Measurements from ENCODE around the gene HOGA1.

The HOGA1 gene

GRCh38 chr10:97580421-97581367, 3.5 kb upstream of the HOGA1 start:
- no peak for DNase-seq (ENCODE audit: low read depth)

- no peak for DNase-seq (ENCODE audit: low read depth)
These were observed 2.0 kb upstream of the HOGA1 start for GRCh38 chr10:97582169-97582568.

- no peak for DNase-seq (ENCODE audit: low read depth)
These were observed 713 bp upstream of the HOGA1 start for GRCh38 chr10:97583476-97583875.

GRCh38 chr10:97584798-97585438, 729 bp downstream of the HOGA1 start:
- no peak for DNase-seq (ENCODE audit: low read depth)

DNA sequence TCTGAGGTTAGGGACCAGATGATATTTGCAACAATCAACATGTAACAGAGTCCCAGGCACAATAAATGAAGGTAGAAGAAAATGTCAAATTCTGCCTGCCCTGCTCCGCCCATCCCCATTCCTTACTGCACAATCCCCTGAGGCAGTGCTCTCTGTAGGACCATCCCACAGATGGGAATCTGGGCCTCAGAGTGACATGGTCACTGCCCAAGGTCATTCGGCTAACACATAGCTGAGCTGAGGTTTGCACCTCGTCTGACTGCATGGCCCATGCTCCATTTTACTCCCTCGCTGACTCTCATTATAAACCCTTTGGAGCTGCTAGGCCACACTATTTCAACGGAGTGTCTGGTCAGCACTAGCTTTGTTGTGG, 1.2 kb downstream of the HOGA1 start:
- no peak for DNase-seq (ENCODE audit: low read depth)

- DNase-seq (ENCODE audit: low read depth), result no peak
These were observed 3.0 kb downstream of the HOGA1 start for GRCh38 chr10:97587183-97587582.

DNA sequence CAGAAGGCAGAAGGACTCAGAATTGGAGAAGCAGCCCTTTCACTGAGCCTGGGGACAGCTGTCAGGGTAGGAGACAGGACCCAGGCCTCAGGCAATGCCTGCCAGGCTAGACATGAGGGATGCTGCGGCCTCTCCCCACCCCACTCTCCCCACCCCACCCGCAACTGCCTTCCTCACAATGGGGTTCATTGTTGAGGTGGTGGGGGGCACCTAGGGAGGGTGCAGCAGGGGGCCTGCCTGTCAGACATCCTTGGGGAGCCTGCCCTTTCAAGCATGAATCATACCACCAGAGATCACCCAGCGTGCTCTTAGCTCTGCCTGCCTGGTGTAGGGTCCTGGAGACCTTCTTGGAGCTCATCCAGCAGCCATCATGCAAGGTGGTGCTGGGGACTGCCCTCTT, 5.3 kb downstream of the HOGA1 start, which contains the start of gene C10orf62:
C10orf62 (plus strand) TSS at position 243 of the 400 bp plus-strand sequence. CDS start 177 bp downstream, outside the sequence.
- DNase-seq (ENCODE audit: low read depth), result no peak

DNA sequence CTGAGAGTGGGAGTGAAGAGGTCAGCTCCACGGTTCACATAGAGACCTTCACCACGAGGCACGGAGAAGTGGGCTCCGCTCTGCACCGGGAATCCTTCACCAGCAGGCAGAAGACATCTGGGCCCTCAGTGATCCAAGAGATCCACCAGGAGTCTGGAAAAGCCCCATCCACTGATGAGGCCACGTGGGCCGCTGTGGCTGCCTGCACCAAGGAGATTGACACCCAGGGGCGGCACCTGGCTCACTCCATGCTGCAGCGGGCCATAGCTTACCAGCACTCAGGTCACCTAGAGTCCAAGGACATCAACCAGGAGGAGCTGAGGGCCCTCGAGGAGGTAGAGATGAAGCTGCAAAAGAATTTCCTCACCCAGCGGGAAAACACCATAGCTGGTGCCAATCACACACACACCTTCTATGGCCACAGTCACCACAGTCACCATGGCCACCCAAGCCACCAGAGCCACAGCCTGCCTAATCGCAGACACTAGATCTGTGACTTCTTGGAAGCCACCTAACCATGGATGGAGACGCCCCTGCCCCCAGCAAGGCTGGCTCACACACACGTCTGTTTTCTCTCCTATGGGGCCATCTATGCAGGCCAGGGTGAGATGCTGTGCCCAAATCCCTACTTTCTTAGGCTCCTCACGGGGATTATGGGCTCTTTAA, 6.0 kb downstream of the HOGA1 start:
- DNase-seq (ENCODE audit: low read depth), result no peak

- DNase-seq (ENCODE audit: low read depth), result no peak
These were observed 6.7 kb downstream of the HOGA1 start for GRCh38 chr10:97590748-97591495.

- DNase-seq (ENCODE audit: low read depth), result no peak
These were observed 9.2 kb downstream of the HOGA1 start for GRCh38 chr10:97593421-97593820.

DNA sequence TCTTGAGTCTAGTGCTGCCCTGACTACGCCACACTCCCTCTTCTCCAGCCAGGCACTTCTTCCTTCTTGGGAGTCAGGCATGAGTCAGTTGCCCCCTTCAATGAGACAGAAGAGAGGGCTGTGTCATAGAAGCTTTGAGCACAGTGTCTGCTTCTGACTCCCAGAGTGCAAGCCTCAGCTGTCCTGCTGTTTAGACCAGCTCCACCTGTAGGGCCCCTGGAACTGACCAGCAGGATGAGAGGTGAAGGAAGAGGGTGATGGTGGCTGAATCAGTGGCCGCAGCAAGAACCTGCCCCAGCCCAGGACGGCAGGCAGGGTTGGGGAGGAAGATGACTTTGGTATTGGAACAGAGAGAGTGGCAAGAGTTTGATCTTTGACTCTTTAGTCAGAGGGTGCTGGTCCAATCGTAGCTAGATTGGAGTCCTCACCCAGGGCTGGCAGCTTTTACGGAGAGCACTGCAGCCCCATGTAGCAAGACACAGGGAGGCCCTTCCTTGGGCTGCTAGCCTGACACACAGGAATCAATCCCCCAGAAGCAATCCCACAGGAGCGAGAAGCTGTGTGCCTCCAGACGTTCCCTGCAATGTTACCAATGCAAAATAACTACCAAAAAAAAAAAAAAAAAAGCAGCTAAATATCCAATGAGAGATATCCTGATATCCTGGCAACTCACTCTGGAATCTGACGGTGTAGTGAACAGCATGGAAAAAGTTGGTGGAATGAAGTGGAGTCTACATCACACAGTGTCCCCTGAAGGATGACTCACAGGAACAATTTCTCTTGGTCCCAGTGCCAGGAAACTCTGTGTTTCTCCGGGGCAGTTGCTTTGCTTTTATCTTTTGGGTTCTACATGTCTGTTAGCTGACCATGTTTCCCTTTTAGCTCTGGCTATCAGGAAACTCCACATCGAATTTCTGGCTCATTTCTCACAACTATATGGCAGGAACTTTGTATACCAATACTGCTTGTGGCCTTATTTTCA, 12.2 kb downstream of the HOGA1 start:
- DNase-seq (ENCODE audit: low read depth), result no peak

DNA sequence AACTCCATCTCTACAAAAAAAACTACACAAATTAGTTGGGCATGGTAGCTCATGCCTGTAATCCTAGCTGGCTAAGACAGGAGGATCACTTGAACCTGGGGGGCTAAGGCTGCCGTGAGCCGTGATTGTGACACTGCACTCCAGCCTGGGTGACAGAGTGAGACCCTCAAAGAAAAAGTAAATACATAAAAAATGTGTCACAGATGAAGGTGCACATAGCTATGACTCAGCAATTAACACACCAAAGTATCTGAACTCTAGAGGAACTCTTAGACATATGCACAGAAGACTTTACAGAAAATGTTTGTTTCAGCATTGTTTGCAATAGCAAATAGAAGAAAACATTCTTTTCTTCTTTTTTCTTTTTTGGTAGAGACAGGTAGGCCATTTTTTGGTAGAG, 13.6 kb downstream of the HOGA1 start:
- DNase-seq (ENCODE audit: low read depth), result no peak

DNA sequence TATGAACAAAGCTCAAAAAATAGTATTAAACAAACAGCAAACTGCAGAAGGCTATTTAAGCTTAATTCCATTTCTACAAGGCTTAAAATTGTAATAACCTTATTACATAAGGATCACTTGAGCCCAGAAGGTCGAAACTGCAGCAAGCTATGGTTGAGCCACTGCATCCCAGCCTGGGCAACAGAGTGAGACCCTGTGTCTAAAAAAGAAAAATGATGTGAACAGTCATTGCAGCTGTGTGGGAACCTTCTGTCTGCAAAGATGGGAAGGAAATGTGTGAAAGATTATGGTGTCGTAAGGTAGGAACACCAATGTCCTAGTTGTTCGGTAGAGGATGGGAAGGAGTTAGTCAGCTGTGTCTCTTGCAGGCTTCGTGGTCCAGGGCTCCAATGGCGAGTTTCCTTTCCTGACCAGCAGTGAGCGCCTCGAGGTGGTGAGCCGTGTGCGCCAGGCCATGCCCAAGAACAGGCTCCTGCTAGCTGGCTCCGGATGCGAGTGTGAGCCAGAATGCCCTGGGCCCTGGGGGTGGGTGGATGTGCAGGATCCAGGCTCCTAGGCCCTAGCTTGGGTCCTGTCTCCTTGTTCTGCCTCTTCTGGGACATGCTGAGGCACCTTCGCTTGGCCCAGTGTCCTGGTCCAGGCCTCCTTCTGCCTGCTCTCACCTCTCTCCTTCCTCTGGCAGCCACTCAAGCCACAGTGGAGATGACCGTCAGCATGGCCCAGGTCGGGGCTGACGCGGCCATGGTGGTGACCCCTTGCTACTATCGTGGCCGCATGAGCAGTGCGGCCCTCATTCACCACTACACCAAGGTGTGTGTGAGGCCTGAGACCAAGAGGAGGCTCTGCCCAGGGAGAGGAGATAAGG, 14.4 kb downstream of the HOGA1 start:
- no peak for DNase-seq (ENCODE audit: low read depth)

DNA sequence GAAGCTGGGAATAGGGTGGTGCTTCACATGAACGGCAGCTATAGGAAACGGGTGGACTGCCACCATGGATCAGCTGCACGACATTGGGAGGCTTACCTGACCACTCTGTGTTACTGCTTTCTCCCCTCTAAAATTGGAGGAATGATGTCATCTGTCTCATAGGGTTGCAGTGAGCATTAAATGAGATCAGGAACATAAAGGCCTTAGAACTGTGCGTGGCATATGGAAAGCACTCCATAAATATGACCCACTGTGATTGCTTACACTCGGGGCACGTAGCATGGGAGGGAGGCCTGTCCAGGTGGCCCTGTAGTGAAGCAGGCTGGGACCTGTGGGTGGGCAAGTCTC, 15.1 kb downstream of the HOGA1 start:
- no peak for DNase-seq (ENCODE audit: low read depth)

- no peak for DNase-seq (ENCODE audit: low read depth)
These were observed 16.4 kb downstream of the HOGA1 start for GRCh38 chr10:97600616-97601015.

GRCh38 chr10:97601268-97602215, 17.4 kb downstream of the HOGA1 start:
- no peak for DNase-seq (ENCODE audit: low read depth)

- no peak for DNase-seq (ENCODE audit: low read depth)
These were observed 23.0 kb downstream of the HOGA1 start for GRCh38 chr10:97607095-97607636.

DNA sequence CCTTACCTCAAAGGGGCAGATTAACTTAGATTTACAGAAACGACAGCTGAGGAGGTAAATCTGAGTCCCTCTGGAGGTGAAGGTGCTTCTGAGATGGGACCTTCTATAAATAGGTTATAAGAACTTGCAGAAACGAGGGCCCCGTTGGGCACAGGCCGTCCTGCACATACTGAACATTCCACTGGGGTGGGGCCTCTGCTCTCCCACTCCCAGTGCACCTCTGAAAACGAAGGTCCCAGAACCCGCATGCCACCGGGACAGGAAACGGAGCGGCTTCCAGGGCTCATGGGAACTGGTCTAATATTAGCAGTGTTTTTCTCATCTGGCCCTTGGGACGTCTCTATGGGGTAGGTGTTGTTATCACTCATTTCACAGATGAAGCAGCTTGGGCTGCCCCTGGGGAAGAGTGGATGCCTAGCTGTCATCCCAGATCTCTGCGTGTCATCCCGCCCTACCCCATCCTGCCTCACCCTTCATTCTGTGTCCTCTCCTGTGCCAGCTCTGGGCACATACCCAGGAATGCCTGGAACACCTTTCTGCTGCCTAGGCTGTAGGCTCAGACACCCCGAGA, 24.9 kb downstream of the HOGA1 start:
- DNase-seq (ENCODE audit: low read depth), result no peak
